HT1080 (cell line): ENCODE results near the gene ADARB1. TPM values are rescaled to one million over a fixed set of nuclear protein-coding genes. Genes with fewer than 3 reads are reported as not detected.

Source experiments
- DNase-seq: peaks from one replicate; pipeline ENCODE4 v3.0.0-alpha.2; 2015; ENCODE audit warnings: low read depth
- total RNA-seq: library from RNA; depleted of rRNA; stranded (reverse); fragments of >200 nt; shearing (Covaris generic); gene quantifications from 2 replicates; pipeline ENCODE4 v1.2.3, GENCODE V29; 2014

ADARB1 gene
- total RNA-seq, 1 experiment from 2014 or later: 22.4 TPM

DNA sequence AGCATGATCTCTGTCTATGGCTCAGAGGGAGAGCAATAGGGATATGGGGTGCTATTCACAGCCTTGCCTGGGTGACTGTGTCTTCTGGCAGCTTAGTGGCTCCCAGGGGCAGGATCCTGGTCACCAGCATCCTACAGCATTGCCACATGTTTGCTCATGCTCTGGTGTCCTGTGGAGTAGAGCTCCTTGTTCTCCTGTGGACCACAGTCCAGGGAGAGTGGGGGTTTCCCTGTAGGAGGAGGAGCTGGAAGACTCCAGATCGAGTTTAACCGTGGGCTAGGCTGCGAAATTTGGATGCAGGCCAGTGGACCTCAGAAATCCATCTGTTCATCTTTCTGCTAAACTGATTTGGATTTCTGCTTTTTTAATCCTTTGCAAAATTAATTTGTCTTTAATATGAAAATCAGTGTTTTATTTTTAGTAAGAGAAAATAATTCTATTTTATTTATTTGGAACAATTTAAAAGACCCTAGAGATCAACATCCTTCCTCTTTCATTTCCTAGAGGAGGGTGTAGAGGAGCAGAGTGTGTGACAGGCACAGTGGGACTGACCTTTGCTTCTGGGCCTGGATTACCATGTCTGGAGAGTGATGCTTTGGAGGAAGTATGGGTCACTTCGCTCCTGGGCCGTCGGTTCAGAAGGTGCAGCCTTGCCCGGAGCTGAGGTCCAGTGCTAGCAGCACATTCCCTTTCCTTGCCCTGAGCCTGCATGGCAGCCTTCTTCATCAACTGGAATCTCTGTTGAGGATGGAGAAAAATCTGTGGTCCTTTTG, 17.4 kb downstream of the ADARB1 start:
- DNase-seq: no peak

DNA sequence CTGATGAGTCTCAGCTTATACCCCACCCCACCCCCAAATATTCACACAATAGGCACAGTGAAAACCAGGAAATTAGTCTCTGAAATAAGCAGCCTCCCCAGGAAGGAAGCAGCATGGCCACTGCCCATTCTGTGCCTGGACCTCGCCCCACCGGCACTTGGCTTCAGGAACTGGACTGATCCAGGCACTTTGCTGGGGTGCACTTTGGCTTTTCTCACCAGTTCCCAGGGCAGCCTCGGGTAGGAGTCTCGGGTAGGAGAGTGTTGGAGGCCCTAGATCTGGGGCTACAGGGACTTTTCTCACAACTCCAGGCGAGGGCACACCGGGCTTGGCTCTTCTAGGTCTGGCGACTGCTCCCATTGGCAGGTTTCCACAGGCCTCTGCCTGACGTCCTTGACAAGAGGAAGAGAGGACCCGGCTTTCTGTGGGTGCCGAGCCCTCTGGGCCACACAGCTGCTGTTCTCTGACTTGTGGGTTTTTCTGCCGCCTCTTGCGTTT, 18.7 kb downstream of the ADARB1 start:
- DNase-seq: no peak

DNA sequence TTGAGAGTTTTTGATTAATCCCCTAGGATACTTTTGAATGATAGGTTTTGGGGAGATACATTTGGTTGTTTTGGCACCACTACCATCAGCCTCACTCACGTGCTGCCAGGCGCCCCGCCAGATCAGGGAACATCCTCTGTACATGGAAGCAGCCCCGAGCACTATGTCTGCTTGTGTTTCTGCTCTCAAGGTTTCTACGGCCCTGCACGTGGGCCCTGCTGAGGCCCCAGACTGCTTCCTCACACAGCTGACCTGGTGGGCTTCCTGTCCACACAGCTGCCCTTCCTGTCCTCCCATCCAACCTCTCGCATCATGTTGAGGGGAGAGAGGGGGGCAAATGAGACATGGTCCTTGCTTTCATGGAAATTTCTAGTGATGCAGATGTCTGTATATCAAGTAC, 20.0 kb downstream of the ADARB1 start:
- DNase-seq: no peak

DNA sequence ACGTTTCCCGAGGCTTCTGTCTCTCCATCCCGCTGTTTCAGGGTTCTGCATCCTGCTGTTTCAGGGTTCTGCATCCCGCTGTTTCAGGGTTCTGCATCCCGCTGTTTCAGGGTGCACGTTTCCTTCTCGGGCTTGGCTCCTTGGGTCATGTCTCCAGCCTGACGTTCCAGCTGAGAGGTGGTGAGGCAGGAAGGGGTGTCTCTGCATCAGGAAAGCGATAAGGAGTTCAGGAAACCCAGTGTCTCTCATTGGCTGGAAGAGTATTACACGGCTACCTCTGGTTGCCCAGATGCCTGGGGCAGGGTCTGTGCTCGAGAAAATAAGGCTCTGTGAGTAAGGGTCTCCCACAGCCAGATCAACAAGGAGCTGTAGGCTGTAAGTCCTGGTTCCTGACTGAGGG, 21.1 kb downstream of the ADARB1 start:
- DNase-seq: no peak

DNA sequence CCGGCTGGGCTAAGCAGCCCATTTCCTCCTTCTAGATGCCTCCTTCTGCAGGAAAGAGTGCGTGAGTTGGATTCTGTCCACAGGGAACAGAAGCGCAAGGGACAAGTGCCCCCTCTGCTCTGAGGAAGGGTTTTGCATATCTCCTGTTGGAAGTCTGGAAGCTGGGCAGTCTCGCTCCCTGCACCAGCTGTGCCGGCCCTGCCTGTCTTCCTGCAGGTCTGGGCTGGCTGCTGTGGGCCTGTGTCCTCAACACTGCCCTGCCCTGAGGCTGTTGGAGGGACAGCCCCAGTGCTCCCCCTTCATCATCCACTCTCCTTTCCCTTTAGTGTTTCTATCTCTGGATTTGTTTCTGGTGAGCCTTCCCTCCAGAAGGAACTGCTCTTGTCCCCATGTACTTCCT, 21.8 kb downstream of the ADARB1 start:
- no peak for DNase-seq

DNA sequence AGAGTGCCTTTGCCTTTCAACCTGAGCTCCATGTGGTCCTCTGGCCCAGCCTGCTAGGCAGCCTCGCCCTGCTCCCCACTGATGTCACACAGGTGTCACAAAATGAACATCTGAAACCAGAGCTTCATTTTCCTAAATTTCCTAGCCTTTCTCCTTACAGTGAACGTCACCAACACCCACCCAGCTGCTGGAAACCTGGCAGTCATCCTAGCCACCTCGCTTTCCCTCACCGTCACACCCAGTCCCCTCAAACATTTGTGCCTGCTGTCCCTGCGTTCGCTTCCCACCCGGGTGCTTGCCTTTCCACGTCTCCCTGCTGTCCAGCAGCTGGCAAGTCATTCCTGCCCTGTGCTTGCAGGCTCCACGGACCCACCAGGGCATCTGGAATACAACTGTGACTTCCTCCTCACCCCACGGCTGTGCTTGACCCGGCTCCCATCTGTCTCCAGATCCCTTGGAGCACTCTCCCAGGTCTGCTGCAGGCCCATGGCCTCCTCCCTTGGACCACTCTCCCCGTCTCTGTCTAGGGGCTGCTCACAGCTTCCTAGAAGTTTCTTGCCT, 23.5 kb downstream of the ADARB1 start:
- no peak for DNase-seq

DNA sequence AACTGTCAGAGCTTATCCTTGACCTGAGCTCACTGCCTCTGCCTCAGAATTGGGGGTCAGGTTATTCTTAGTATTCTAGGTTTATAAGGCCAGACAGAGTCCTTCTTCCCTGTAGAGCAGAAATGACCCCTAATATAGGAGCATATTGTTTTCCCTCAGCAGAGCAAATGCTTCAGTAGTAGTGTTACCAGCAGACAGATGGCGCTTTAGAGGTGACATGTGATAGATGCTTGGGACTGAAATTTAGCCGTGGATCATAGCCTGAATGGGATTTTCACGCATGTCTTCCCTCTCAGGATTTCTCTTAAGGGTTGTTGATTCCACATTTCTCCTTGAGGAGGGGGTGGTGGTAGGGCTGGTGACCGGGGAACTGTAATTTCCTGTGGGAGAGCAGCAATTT, 24.5 kb downstream of the ADARB1 start:
- no peak for DNase-seq

DNA sequence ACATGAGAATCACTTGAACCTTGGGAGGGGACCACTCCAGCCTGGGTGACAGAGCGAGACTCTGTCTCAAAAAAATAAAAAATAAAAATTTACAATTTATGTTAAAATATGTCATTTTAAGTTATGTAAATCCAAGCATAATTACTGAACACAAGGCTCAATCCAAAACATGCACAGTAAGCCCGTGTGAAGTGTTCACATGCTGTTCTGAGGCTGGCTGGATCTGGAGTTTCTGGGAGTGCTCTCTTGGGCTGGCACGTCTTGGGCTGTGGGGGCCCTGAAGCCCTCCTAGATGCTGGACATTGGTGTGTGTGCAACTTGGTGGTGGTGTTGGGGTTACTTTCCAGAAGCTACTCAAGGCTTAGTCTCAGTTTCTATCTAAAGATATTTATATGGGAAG, 25.2 kb downstream of the ADARB1 start:
- no peak for DNase-seq

DNA sequence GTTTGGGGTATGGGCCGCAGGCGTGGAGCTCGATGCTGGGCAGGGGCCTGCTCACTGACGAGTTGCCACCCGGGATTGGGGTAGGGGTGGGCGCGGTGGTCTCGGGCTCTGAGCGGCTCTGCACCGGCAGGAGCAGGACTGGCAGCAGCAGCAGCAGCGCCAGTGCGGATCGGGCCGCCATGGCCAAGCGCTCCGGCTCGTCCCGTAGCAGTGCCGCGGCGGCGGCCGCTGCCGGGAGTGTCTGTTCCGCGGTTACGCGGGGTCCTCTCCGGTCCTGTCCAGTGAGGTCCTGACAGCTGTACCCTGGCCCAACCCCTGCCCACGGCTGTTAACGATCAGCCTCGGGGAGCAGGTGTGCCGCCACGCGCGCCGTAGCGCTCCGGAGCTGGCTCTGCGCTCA, 26.5 kb downstream of the ADARB1 start:
- no peak for DNase-seq

DNA sequence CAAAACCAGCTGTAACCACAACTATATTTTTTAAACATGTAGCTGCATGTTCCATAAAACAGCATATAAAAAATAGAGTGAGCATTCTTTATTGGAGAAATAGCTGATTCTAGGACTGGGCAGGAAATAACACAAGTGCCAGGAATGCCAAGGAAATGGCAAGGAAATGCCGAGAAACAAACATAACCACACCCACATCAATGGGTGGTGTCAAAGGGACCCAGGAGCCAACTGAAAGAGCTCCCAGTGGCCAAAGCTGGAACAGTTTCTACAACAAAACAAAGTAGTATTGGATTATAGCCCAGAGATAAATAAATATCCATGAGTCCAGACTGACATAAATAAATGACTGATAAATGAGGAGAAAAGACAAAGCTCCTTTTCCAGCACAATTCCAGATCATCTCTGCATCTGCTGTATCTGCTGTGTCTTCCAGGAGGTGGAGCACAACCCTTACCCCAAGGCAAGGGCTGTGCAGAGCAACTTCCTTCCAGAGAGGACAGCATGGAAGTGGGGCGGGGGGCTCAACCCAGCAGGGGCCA, 28.1 kb downstream of the ADARB1 start:
- peak; percentile 68 for DNase-seq

DNA sequence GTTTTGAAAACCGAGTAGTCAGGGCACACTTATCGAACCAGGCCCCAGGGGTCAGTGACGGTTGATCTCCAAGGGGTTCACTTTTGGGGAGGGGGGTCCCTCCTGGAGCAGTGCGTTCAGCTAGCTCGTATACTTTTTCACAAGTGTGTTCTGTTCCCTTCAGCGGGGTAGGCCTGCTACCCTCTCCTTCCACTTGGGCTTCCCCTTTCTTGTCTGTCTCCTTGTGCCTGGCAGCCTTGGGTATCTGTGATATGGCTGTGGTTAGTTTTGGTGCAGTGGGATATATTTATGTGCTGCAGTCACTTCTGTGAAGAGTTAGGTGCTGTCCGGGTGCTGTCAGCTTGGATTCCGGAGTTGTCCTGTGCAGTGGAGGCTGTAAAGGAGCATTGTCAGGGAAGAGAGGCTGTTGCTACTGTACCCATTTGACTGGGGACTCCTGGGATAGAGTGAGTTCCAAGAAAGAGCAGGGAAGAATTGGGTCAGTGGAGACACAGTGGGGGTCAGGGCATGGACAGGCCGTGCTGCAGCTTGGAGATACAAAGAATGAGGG, 29.7 kb downstream of the ADARB1 start:
- DNase-seq: no peak

DNA sequence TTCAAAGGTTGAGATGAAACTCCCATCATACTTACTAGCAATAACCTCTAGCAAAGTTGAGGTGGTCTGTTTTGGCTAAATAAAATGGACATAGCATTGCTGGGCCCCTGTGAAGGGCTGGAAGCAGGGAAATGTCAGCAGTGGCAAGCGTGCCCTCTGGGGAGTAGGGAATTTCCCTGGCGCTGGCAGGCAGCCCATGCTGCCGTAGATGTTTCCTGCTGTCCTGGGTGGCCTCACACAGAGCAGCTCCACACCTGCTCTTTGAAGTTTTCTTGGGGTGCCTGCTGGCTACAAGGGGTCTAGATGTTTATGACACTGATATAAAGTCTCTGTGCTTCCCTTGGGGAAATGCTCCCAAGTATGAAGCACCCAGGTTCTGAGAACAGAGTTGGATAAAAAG, 30.2 kb downstream of the ADARB1 start:
- DNase-seq: no peak

DNA sequence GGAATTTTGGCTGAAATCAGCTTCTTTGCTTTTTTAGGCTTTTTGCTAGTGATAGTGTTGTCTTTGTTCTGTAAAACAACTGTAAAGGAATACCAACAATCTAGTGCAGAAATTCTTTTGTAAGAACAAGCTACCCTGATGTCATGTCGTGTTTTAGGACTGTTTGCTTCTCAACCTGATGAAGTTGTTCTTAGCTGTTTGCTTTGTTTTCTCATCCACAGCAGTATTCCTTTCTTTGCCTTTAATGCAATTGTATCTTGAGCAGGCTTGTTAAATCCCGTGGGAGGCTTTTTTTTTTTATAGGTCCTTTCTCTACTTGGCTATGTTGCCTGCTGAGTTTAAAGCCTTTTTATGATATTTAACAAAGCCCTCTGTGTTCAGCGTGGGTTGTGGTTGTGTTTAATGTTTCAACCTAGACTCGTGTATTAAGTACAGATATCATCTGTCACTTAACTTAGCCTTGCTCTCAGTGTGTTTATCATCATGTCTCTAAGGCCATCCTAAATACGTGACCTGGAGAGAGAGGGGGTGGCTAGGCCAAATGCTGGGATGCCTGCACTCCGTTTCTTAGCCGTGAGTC, 31.6 kb downstream of the ADARB1 start:
- DNase-seq: no peak

DNA sequence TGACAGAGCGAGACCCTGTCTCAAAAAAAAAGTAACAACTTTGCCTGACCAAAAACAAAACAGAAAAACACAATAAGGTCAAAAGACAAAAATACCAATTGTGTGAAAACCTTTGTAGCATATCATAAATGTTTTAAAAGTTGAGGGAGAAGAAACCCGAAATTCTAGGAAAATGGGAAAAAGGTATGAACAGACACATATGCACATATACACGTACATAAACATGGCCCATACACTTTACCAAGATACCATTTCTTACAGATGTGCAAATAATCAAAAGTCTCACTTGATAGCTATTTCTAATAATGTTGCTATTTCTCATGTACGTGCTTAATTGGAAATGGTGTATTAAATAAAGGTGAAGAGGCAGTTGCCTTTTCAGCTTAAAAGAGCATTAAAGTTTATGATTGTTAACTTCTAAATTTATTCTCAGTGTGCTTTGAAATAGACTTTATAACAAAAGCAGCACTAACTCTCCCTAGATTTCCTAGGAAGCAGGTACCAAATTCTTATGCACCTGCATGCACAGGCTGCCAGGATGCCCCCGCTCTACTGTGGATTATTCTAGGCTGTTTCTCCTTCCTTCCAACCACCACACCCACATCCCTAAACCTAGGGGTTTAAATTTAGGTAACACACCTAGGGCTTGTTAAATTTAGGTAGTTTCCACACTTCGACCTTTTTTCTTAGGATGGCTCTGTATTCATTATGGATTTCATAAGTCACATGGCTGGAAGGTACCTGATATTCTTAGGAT, 33.8 kb downstream of the ADARB1 start:
- DNase-seq: no peak

DNA sequence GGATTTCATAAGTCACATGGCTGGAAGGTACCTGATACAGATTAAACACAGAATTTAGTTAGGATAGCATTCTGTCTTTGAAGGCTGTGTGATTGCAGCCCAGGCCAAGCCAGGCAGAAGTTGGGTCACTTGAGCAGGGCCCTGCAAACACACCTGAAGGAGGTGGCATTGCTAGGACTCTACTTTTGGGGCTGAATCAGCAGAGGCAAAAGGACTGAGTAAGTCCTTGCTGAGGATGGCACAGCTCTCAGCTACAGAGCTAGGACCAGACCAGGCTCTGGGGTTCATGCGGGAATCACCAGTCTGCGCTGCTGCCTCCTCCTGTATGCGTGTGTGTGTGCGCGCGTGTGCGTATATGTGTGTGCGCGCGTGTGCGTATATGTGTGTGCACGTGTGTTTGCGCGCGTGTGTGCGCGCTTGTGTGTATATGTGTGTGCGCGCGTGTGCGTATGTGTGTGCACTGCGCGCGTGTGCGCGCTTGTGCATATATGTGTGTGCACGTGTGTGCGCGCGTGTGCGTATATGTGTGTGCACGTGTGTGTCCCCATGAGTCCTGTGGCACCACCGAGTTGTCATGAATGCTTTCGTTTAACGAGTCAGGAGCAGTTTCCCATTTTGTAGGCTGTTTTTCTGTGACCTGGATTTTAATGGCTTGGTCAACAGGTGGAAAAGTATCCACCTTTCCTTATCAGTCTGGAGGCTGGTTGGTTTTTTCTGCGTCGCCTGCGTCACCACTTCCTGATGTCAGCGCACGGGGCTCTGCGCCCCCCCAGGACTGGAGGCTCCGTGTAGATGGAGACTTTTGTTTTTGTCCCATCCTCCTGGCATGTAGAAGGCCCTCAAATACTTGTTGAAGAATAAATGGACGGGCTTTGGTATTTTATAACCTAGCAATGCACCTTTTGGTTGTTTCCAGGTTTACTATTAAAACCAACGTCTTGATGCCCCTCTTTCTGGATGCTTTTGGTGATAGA, 34.7 kb downstream of the ADARB1 start:
- no peak for DNase-seq

DNA sequence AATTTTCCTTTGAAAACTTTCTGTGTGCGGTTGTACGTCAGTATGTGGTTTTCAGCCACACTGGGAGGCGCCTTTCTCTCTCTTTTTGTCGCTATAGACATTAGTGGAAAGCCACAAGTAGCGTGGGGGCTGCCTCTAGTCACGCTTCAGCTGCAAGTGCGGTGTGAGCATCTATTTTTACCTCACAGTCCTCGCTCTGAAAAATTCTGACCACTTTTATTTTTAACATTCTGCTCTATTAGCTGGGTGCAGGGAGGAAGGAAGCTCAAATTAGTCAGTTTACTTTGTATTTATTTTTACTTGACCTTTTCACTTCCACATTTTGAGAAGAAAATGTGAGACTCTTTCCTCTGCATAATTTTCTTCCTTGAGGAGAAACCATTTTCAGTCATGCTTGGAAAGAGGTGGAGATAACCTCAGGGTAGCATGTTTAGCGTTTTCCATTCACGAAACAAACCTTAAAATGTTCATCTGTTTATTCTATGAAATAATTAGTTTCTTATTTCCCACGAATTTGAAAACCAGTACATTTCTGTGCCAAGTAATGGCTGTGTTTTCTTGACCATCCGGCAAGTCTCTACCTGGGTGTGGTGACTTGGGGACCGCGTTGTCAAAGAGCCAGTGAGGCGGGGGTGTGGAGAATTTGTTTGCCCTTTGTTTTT, 35.6 kb downstream of the ADARB1 start:
- DNase-seq: no peak

DNA sequence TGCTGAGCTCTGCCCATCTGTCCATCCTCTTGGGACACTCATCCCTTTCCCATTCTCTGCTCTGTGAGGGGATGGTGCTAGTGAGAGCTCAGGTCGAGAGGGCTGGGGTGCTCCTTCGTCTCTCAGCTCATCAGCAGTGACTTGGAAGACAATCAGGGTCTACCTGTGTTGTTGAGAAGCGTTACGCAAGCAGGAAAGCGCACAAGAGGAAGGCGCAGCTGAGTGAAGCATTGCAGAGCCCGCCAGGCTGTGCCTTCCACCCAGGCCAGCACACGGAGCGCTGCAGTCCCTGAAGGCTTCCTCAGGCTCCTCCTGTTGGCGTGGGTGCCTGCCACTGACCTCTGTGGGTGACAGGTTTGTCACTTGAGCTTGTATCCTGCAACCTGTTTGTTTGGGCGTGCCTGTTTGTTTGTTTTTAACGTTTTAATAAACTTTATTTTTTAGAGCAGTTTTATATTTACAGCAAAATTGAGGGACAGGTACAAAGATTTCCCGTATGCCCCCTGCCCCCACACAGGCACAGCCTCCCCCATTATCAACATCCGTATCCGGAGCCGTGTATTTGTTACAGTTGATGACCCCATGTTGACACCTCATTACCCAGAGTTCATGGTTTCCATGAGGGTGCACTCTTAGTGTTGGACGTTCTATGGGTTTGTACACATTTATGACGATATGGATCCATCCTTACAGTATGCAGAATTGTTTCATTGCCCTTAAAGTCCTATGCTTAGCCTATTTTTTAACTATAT, 36.7 kb downstream of the ADARB1 start:
- DNase-seq: no peak

DNA sequence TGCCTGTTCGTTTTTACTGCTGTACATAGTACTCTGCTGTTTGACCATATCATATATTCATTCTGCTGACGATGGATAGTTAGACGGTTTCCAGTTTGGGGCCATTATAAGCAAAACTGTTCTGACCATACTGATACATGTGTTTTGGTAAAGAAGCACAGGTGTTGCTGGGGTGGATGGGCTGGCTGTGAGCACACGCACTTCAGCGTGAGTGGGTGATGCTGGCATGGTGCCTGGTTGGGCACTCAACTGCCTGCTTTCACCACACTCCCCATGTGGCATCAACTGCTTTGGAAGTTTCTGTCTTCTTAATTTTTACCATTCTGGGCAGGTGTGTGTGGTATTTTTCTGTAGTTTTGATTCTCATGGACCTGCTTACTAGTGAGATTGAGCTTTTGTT, 37.3 kb downstream of the ADARB1 start:
- no peak for DNase-seq

DNA sequence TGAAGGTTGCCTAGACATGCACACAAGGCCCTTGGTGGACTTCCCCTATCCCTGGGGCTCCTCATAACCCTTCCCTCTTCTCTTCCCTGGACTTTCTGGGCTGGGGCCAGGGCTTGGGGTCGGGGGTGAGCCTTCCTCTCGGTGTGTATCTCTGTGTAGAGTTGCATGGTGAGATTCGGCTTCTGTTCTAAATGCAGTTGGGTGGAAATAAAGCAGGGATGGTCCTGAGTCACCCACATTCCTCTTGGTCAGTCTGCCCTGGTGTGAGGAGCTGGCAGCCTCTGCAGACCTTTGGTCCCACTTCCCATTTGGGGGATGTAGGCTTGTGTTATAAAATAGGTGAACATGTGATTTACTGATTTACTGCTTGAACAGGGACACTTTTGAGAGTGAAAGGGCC, 38.0 kb downstream of the ADARB1 start:
- DNase-seq: no peak
